ENCODE results near the gene TEF. TPM values are rescaled to one million over a fixed set of nuclear protein-coding genes. Genes with fewer than 3 reads are reported as not detected.
A peak's percentile ranks its signal among the peaks of the same experiment; 100 is the strongest.

The TEF gene
- total and polyA plus RNA-seq, 9 of the 15 experiments (the other 6 are each of a cell fraction or from before 2014, with no cell fraction given), result 0.04 to 3.1 (median 1.2) TPM

DNA sequence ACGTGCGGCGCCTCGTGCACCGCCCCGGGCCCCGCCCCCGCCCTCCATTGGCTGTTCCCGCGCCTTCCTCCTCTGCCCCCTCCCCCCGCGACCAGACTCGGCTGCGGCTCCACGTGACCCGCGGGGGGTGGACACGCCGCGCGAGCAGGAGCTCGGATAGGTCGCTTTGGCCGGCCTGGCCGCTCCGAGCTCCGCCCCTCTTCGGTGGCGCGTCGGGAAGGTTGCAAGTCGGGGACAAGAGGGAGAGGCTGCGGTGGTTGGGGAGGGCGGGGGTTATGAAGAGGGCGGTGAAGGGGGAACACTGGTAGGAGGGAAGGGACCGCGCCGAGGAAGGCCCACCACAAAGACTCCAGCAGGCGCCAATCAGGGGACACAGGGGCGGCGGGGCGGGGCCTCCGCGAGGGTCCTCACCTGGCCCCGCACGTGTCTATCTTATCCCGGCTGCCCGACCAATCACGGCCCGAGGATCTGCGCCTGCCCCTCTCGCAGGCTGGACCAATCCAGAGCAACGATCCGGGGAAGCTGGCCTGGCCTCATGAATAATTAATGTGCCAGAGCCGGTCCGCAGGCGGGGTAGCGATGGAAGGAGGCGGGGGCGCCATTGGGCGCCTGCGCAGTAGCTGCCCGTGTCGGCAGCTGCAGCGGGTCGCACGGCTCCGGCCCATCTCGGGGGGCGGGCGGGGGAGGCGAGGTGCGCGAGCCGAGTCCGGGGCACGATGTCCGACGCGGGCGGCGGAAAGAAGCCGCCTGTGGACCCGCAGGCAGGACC, at the start of gene TEF (continued):
- TF ChIP-seq RFX1 (IDR thresholded peaks at IDR 0.05) (no peak), L3MBTL2 (IDR thresholded peaks at IDR 0.05) (peak; percentile 78; the same call in 1 of the 2 replicates), SAFB2 (IDR thresholded peaks at IDR 0.05; ENCODE audit: borderline replicate concordance, low read depth, low read length, severe bottlenecking) (no peak), HDAC1 (IDR thresholded peaks at IDR 0.05) (0 out of 4 replicates have a peak, but pooled peaks of 1 of the 2 experiments have one; percentile 54), PURB (CRISPR knock-in tag; IDR thresholded peaks at IDR 0.05; ENCODE audit: low read depth) (no peak), NONO (IDR thresholded peaks at IDR 0.05; ENCODE audit: low read depth in 2 of 2, low read length in 1 of 2) (no peak), ZBTB7A (IDR thresholded peaks at IDR 0.05; ENCODE audit: borderline replicate concordance, control insufficient read depth, low read depth, low read length) (peak; percentile 1; the same call in 1 of the 2 replicates), U2AF2 (optimal IDR thresholded peaks at IDR 0.05; ENCODE audit: low read depth, low read length) (no peak), DIDO1 (tag; IDR thresholded peaks at IDR 0.05; ENCODE audit: low read depth) (no peak), ATF7 (IDR thresholded peaks at IDR 0.05) (peak; percentile 53), RBFOX2 (IDR thresholded peaks at IDR 0.05; ENCODE audit: low read depth, low read length) (peak; percentile 73), SMAD3 (CRISPR knock-in tag; conservative IDR thresholded peaks at IDR 0.05) (no peak), BHLHE40 (IDR thresholded peaks at IDR 0.05; ENCODE audit: low read length) (peak; percentile 64; the same call in 1 of the 2 replicates), MYC (IDR thresholded peaks at IDR 0.05; ENCODE audit: low read depth, low read length) (peak; percentile 19; the same call in 1 of the 2 replicates), MYC (CRISPR knock-in tag; IDR thresholded peaks at IDR 0.05; ENCODE audit: borderline replicate concordance, low read depth) (no peak), NRF1 (conservative IDR thresholded peaks at IDR 0.05 in 1 of 2, IDR thresholded peaks at IDR 0.05 in 1 of 2) (peak; percentile 85 to 87), HMGN3 (IDR thresholded peaks at IDR 0.05; ENCODE audit: borderline replicate concordance, extremely low read depth, insufficient read length, low read depth, low read length) (peak; percentile 80)
- TF ChIP-seq, protein P1, sequence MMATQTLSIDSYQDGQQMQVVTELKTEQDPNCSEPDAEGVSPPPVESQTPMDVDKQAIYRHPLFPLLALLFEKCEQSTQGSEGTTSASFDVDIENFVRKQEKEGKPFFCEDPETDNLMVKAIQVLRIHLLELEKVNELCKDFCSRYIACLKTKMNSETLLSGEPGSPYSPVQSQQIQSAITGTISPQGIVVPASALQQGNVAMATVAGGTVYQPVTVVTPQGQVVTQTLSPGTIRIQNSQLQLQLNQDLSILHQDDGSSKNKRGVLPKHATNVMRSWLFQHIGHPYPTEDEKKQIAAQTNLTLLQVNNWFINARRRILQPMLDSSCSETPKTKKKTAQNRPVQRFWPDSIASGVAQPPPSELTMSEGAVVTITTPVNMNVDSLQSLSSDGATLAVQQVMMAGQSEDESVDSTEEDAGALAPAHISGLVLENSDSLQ (IDR thresholded peaks at IDR 0.05), result peak; percentile 73
- TF ChIP-seq, protein P2, sequence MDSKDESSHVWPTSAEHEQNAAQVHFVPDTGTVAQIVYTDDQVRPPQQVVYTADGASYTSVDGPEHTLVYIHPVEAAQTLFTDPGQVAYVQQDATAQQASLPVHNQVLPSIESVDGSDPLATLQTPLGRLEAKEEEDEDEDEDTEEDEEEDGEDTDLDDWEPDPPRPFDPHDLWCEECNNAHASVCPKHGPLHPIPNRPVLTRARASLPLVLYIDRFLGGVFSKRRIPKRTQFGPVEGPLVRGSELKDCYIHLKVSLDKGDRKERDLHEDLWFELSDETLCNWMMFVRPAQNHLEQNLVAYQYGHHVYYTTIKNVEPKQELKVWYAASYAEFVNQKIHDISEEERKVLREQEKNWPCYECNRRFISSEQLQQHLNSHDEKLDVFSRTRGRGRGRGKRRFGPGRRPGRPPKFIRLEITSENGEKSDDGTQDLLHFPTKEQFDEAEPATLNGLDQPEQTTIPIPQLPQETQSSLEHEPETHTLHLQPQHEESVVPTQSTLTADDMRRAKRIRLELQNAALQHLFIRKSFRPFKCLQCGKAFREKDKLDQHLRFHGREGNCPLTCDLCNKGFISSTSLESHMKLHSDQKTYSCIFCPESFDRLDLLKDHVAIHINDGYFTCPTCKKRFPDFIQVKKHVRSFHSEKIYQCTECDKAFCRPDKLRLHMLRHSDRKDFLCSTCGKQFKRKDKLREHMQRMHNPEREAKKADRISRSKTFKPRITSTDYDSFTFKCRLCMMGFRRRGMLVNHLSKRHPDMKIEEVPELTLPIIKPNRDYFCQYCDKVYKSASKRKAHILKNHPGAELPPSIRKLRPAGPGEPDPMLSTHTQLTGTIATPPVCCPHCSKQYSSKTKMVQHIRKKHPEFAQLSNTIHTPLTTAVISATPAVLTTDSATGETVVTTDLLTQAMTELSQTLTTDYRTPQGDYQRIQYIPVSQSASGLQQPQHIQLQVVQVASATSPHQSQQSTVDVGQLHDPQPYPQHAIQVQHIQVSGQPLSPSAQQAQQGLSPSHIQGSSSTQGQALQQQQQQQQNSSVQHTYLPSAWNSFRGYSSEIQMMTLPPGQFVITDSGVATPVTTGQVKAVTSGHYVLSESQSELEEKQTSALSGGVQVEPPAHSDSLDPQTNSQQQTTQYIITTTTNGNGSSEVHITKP (IDR thresholded peaks at IDR 0.05; ENCODE audit: partially characterized antibody), result peak; percentile 97
- TF ChIP-seq, protein P3, sequence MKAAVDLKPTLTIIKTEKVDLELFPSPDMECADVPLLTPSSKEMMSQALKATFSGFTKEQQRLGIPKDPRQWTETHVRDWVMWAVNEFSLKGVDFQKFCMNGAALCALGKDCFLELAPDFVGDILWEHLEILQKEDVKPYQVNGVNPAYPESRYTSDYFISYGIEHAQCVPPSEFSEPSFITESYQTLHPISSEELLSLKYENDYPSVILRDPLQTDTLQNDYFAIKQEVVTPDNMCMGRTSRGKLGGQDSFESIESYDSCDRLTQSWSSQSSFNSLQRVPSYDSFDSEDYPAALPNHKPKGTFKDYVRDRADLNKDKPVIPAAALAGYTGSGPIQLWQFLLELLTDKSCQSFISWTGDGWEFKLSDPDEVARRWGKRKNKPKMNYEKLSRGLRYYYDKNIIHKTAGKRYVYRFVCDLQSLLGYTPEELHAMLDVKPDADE (conservative IDR thresholded peaks at IDR 0.05; ENCODE audit: control insufficient read depth, low read depth, low read length), result 0 out of 2 replicates have a peak, but pooled peaks have one; percentile 17
- TF ChIP-seq, protein P4, sequence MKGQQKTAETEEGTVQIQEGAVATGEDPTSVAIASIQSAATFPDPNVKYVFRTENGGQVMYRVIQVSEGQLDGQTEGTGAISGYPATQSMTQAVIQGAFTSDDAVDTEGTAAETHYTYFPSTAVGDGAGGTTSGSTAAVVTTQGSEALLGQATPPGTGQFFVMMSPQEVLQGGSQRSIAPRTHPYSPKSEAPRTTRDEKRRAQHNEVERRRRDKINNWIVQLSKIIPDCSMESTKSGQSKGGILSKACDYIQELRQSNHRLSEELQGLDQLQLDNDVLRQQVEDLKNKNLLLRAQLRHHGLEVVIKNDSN (CRISPR knock-in tag; IDR thresholded peaks at IDR 0.05), result peak; percentile 94
